Esophagus muscularis mucosa (tissue), 4 donors: ENCODE data around the gene INKA1. TPM values are rescaled to one million over a fixed set of nuclear protein-coding genes. Genes with fewer than 3 reads are reported as not detected.
A peak's percentile ranks its signal among the peaks of the same experiment; 100 is the strongest.

Experiments
- DNase-seq: peaks from one replicate; pipeline ENCODE4 v3.0.0-alpha.2; 2017; ENCODE audit errors: extremely low spot score
- H3K27ac ChIP-seq, 4 donors: fragments of 200-600 bp; sonication (generic); replicated peaks in 1 of 4; 1 replicate in 3 of 4; 2 replicates in 1 of 4; pipeline ENCODE4 v1.5.1; 2016 to 2019; ENCODE audit warnings: mild to moderate bottlenecking in 1 of 4
- H3K27me3 ChIP-seq, 4 donors: fragments of 200-600 bp; sonication (generic); one replicate each; pipeline versions ENCODE4 v1.5.1 to v1.6.0; 2016 to 2019
- H3K36me3 ChIP-seq, 4 donors: fragments of 200-600 bp; sonication (generic); one replicate each; pipeline ENCODE4 v1.5.1; 2016 to 2019
- H3K4me1 ChIP-seq, 4 donors: fragments of 200-600 bp; sonication (generic); one replicate each; pipeline ENCODE4 v1.5.1; 2016 to 2019
- H3K4me3 ChIP-seq, 4 donors: fragments of 200-600 bp; sonication (generic); 1 replicate in 2 of 4; 2 replicates in 2 of 4; pipeline ENCODE4 v1.5.1; 2016 to 2019; ENCODE audit warnings: mild to moderate bottlenecking in 4 of 4, moderate library complexity in 1 of 4
- H3K9me3 ChIP-seq, 4 donors: fragments of 200-600 bp; sonication (generic); 1 replicate in 3 of 4; 2 replicates in 1 of 4; pipeline ENCODE4 v1.5.1; 2016 to 2019
- EP300 ChIP-seq: sonication (generic); formaldehyde crosslinking; IDR thresholded peaks from one replicate; pipeline ENCODE4 v1.6.1; 2017; ENCODE audit warnings: antibody characterized with exemption
- POLR2A ChIP-seq: fragments of 450-650 bp; IDR thresholded peaks from one replicate; pipeline ENCODE4 v1.6.1; 2017; ENCODE audit warnings: antibody characterized with exemption, moderate library complexity, mild to moderate bottlenecking, low read depth
- POLR2AphosphoS5 ChIP-seq, 2 donors: sonication (generic); formaldehyde crosslinking; IDR thresholded peaks; one replicate each; pipeline ENCODE4 v1.6.1; 2017; ENCODE audit warnings: antibody characterized with exemption in 2 of 2
- WGBS: methylation state at CpG from one replicate; pipeline ENCODE4 v1.1.5; 2018; 5-methylcytosine and 5-hydroxymethylcytosine counted together
- intact Hi-C: fragments of 100-400 bp; cut with DNase I; formaldehyde crosslinking; loops from one replicate; pipeline ENCODE4 v1.15.1; 2023
- total RNA-seq, 4 donors: library from RNA; depleted of rRNA; stranded (reverse); fragments of >200 nt; gene quantifications; one replicate each; pipeline versions ENCODE4 v1.1.0 to v1.2.1, GENCODE V29; 2016
- TF ChIP-seq, protein P1 (sequence below), 3 experiments: fragments of 200-600 bp in 2 of 3; fragments of 450-650 bp in 1 of 3; sonication (generic) in 2 of 3; IDR thresholded peaks; one replicate each; pipeline ENCODE4 v1.5.1; 2017 to 2019; ENCODE audit warnings: antibody characterized with exemption in 3 of 3, mild to moderate bottlenecking in 2 of 3, moderate library complexity in 1 of 3

INKA1 gene
- total RNA-seq, 4 donors from 2014 or later = 3.3 to 5.8 (median 4.0) TPM

DNA sequence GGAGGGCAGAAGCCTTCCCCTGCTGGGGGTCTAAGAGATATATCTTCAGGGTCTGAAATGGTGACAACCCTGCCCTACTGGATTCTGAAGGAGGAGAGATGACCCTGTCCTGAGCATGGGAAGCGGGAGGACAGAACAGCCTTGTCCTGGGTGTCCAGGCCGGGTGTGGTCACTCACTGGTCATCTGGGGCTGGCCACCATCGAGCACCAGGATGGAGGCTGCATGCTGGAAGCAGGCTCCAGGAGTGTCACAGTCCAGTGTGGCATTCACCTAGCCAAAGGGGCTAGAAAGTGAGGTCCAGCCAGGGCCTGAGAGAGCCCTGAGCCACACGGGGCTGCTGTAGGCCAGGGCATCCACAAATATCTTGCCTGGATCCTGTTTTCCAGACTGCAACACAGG is 8.6 kb upstream of the INKA1 start:
- Histone ChIP-seq H3K36me3 (no peaks in the 10 kb centered on the region), H3K27me3 (no peaks in the 10 kb centered on the region), H3K9me3 (no peaks in the 10 kb centered on the region), H3K27ac (no peak overlapping the region), H3K4me3 (no peak overlapping the region), H3K4me1 (peaks cover under 1 to 5% (median 2%) of the 10 kb centered on the region in 4 donors)
- 77% methylated on average over 4 of the region's 4 CpGs for WGBS
- no peak for DNase-seq
- intact Hi-C loops = no loop called here
- TF ChIP-seq EP300 (no peak), POLR2A (no peak), POLR2AphosphoS5 (IDR thresholded peaks at IDR 0.05) (no peak)
- TF ChIP-seq, protein P1, sequence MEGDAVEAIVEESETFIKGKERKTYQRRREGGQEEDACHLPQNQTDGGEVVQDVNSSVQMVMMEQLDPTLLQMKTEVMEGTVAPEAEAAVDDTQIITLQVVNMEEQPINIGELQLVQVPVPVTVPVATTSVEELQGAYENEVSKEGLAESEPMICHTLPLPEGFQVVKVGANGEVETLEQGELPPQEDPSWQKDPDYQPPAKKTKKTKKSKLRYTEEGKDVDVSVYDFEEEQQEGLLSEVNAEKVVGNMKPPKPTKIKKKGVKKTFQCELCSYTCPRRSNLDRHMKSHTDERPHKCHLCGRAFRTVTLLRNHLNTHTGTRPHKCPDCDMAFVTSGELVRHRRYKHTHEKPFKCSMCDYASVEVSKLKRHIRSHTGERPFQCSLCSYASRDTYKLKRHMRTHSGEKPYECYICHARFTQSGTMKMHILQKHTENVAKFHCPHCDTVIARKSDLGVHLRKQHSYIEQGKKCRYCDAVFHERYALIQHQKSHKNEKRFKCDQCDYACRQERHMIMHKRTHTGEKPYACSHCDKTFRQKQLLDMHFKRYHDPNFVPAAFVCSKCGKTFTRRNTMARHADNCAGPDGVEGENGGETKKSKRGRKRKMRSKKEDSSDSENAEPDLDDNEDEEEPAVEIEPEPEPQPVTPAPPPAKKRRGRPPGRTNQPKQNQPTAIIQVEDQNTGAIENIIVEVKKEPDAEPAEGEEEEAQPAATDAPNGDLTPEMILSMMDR (IDR thresholded peaks at IDR 0.05) = no peak

DNA sequence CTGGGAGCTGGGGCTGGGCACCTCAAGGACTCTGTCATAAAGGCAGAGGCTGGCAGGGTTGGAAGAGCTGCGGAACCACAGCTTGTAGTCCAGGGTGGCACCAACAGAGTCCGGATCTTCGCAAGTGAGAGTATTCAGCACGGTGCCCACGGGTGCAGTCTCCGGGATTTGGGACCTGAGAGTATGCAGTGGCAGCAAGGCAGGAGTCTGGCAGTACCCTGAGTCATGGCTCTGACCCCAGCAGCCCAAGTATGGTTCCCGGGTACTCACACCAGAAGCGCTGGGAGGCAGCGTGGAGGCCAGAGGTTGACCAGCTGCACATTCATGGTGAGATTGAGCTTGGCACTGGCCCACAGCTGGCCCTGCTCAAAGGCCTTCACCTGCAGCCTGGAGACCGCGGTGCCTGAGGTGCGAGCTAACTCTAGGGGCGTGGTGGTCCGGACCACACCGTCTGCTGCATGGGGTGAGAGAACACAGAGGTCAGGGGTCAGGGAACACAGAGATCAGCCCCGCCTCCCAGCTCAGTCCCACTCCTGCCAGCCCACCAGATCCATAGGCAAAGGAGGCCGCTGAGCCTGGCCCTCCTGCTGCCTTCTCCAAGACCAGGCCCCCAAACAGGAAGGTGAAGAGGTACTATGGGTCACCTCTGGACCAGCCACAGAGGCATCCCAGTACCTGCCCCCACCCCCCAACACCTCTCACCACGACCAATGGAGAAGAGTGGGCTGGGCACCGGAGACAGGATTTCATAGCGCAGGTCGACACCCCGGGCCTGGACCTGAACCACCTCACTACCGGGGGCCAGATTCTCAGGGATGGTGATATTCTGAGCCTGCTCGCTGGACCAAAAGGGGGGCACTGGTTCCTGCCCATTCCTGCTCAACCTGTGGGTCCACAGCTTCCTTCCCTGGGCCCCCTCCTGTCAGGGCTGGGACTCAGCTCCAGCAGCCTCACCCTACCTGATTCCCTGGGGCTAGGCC is 7.8 kb upstream of the INKA1 start:
- no peaks in the 10 kb centered on the region for H3K36me3 ChIP-seq
- TF ChIP-seq EP300 (no peak), POLR2A (no peak), POLR2AphosphoS5 (IDR thresholded peaks at IDR 0.05) (no peak)
- TF ChIP-seq, protein P1 (IDR thresholded peaks at IDR 0.05) = no peak
- peaks cover 3 to 13% (median 9%) of the 10 kb centered on the region in 4 donors for H3K4me1 ChIP-seq
- no peak for DNase-seq
- H3K27me3 ChIP-seq = no peaks in the 10 kb centered on the region
- no peaks in the 10 kb centered on the region for H3K9me3 ChIP-seq
- 91% methylated on average over 12 of the region's 24 CpGs for WGBS
- H3K4me3 ChIP-seq = no peak overlapping the region
- no peak overlapping the region for H3K27ac ChIP-seq
- intact Hi-C loops = no loop called here

GRCh38 chr3:49799105-49799504 is 4.0 kb upstream of the INKA1 start:
- Histone ChIP-seq H3K4me3 (no peak overlapping the region), H3K36me3 (no peaks in the 10 kb centered on the region), H3K27me3 (peaks cover 0 to 4% (median 0%) of the 10 kb centered on the region in 4 donors), H3K4me1 (peaks cover 8 to 27% (median 24%) of the 10 kb centered on the region in 4 donors), H3K27ac (peak overlapping the region in 1 of 4 donors; percentile 35), H3K9me3 (no peaks in the 10 kb centered on the region)
- TF ChIP-seq POLR2A (no peak), POLR2AphosphoS5 (IDR thresholded peaks at IDR 0.05) (no peak), EP300 (no peak)
- TF ChIP-seq, protein P1 (IDR thresholded peaks at IDR 0.05) = no peak
- intact Hi-C loops = no loop called here
- WGBS = 100% methylated on average over 1 of the region's 1 CpG
- no peak for DNase-seq

DNA sequence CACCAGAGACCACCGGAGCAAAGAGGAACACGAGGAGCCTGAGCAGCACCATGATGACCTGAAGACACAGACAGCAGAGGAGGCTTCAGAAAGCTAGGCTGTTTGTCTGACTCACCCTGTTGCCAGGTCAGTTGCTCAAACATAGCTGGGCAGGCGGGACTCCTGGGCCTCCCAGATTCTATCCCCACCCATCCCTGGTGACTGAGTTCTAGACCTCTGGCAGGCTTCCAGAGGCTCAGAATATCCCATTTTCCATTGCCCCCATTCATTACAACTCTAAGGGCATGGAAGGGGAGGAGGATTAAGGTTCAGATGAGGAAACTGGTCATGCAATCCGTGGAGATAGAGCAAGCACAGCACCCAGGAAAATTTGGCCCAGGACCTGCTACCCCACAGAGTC is 3.3 kb upstream of the INKA1 start, which contains the start of gene CDHR4:
Gene CDHR4, minus strand, starts transcription at position 113 of the 400 bp plus-strand sequence. Its CDS starts 61 bp downstream, at position 52.
- Histone ChIP-seq H3K9me3 (no peaks in the 10 kb centered on the region), H3K36me3 (no peaks in the 10 kb centered on the region), H3K4me3 (no peak within 1 kb of the TSS), H3K27ac (peak within 1 kb of the TSS in 1 of 4 donors; percentile 35), H3K27me3 (peaks cover 0 to 4% (median 0%) of the 10 kb centered on the region in 4 donors), H3K4me1 (peaks cover 15 to 33% (median 31%) of the 10 kb centered on the region in 4 donors)
- no peak for DNase-seq
- intact Hi-C loops = no loop called here
- TF ChIP-seq POLR2AphosphoS5 (IDR thresholded peaks at IDR 0.05) = peak in 1 of 2 donors; percentile 5
- TF ChIP-seq, protein P1 (IDR thresholded peaks at IDR 0.05) = no peak
- WGBS = 50% methylated on average over 3 of the region's 4 CpGs
